Limb (tissue), 2 donors: Measurements from ENCODE around the gene SLC25A21.

Source experiments
- DNase-seq, 2 donors: peaks; one replicate each; pipeline ENCODE4 v3.0.0-alpha.2; 2016; ENCODE audit errors: extremely low spot score in 2 of 2

SLC25A21 gene

GRCh38 chr14:37144729-37145363 is 27.6 kb downstream of the SLC25A21 start:
- DNase-seq = no peak

DNA sequence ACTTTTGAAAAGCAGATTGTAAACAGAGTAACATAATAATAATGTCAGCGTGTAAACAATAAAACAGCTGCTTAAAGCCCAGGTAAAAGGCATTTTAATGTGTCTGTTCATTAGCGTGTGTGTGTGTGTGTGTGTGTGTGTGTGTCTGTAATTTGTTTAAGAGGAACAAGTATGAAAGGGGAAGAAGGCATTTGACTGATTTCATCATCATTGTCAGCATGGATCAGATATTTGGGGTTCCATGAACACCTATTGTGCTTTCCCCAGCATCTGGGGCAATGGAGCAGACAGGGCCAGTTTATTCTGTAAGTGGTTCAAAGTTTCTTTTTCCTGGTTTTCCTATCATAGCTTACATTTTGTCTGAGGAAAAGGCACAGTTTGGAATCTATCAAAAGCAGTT is 28.9 kb downstream of the SLC25A21 start:
- no peak for DNase-seq

GRCh38 chr14:37142835-37143401 is 29.5 kb downstream of the SLC25A21 start:
- DNase-seq = peak in 1 of 2 donors; percentile 32

DNA sequence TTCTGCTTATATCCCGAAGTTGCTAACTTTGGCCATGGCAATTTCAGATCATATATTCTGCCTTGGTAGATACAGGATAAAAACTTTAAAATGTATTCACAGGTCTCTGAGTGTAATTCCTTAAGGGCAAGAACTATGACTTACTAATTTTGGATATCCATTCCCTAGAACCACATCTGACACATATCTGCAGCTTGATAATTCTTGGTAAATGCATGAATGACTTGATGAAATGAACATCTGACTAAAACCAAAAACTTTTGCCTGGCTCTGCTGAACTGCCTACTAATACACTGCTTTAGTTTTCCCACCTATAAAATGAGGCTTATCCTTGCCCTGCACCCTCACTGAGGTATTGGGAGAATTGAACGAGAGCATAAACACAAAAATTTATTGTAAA is 32.2 kb downstream of the SLC25A21 start:
- DNase-seq = no peak

- no peak for DNase-seq
These were observed 32.7 kb downstream of the SLC25A21 start for GRCh38 chr14:37139710-37140109.

DNA sequence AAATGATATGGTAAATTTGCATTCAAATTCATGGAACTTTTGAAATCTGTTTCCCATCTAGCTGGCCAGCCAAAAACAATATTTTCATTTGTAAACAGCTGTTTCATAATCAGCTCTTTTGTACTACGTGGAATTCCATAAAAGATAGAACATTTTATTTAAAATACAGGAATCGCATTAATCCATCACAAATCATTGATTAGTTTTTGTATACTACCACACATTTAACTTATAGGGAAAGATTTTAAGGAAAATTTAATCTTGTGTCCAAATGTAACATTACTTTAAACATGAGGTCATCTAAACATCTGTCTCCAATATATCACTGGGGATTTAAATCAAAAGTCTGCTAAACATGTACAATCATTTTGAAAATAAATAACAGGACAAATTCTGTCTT is 33.5 kb downstream of the SLC25A21 start:
- peak in 1 of 2 donors; percentile 24 for DNase-seq

GRCh38 chr14:37133284-37133913 is 39.0 kb downstream of the SLC25A21 start:
- DNase-seq = no peak

DNA sequence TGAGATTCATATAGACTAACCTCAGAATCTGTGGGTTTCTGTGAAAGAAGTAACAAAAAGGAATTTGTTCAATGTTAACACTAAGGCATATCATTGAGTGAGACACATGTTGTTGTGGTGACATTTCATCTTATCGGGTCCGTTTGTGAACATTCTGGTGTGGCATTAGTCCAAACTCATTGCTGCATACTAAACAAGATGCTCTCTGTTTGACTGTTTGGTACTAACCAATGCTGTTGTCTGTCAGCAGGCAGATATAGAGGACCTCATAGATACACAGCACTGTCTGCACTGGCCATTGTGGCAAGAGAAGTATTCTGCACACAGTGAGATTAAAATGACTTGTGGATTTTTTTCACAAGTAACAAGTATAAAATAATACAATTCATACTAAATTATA is 41.2 kb downstream of the SLC25A21 start:
- no peak for DNase-seq

DNA sequence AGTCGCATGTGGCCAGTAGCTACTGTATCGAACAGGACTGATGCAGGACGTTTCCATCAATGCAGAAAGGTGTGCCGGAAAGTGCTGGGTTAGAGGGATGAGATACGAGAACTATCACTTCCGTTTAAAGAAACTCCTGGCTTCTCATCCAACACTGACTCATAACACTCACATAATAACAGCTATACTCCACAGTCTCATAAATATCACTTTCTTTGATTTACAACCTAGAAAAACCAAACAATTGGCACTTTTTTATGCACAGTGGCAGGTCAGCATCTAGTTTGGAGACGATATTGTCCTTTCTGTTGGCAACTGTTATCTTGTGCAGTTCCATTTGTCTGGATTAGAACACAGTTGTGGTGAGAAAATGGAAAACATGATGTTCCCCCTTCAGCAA is 43.4 kb downstream of the SLC25A21 start:
- no peak for DNase-seq

DNA sequence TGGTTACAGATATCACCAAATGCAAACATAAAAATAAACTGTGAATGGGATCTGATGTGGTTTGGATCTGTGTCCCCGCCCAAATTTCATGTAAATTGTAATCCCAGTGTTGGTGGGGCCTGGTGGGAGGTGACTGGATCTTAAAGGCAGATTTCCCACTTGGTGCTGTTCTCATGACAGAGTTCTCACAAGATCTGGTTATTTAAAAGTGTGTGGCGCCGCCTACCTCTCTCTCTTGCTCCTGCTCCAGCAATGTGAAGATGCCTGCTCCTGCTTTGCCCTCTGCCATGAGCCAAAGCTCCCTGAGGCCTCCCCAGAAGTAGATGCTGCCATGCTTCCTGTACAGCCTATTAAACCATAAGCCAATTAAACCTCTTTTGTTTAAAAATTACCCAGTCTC is 47.8 kb downstream of the SLC25A21 start:
- DNase-seq = no peak

- DNase-seq = no peak
These were observed 49.3 kb downstream of the SLC25A21 start for GRCh38 chr14:37122919-37123639.

GRCh38 chr14:37122288-37122687 is 50.1 kb downstream of the SLC25A21 start:
- no peak for DNase-seq

DNA sequence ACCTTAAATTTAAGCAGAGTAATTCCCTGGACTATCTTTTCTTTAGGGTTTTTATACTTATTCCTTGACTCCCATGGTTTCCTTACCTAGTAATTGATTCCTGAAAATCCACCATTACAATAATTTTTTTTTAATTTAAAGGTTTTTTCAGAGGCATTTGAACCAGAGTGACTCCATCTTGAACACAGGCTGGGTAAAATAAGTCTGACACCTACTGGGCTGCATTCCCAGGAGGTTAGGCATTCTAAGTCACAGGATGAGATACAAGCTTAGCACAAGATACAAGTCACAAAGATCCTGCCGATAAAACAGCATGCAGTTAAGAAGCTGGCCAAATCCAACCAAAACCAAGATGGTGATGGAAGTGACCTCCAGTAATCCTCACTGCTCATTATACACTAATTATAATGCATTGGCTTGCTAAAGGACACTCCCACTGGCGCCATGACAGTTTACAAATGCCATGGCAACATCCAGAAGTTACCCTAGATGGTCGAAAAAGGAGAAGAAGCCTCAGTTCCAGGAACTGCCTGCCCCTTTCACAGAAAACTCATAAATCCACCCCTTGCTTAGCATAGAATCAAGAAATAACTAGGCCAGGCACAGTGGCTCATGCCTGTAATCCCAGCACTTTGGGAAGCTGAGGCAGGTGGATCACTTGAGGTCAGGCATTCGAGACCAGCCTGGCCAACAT is 53.6 kb downstream of the SLC25A21 start:
- DNase-seq = no peak

DNA sequence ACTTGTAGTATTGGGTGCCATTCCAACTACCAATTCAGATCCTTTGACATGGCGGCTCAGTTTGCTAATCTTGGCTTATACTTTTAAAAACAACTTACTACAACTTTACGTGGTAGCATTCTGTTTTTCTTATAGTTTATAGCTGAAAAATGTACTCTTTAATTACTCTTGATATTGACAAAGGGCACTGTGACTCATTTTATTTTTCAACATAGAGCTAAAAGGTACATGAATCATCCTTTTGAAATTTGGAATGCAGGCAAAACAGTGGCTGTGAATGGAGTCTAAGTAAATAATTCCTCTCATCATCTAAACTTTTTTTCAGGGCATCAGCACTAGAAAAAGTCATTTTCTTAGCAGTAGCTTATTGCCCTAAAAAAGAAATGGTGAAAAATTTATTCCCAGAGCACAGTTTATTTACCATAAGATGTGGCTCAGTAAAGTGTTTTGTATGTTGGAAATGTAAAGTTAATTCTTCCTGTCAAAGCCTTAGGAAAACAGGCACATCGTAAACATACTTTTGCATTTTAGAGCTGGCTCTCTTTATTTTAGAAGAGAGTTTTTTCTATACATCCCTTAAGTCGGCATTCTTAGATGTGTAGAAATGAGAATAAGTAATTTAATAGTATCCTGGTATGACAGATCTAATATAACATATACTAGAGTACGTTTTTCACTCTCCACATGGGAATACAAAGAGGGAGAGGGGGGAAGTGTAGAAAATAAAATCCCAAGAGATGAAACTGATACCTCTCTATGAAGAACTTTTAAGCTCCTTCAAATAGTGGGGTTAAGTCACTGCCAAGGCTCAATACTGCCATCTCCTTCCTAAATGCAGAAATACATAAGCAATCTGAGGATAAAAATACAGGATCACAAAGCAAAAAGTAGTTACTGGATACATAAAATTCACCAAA is 55.2 kb downstream of the SLC25A21 start:
- DNase-seq = peak in 1 of 2 donors; percentile 52

- DNase-seq = no peak
These were observed 57.0 kb downstream of the SLC25A21 start for GRCh38 chr14:37115406-37115805.

DNA sequence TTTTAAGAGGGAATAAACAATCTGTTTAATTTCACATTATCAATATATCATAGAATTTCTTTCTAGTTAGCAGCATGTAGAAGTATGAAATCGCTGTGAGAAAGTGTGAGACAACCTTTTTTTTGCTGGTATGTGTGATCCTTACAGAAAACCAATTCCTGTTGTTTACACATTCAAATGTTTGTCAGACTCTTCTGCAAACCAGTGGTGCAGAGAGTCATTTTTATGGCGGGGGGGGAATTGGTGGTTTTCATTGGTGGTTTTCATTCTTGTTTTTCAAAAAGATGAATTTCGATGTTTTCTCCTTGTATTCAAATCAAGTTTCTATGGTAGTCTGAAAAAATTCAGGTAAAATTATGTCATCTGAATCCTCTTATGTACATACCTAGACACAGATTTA is 57.8 kb downstream of the SLC25A21 start:
- DNase-seq = no peak

- no peak for DNase-seq
These were observed 58.4 kb downstream of the SLC25A21 start for GRCh38 chr14:37114002-37114401.

DNA sequence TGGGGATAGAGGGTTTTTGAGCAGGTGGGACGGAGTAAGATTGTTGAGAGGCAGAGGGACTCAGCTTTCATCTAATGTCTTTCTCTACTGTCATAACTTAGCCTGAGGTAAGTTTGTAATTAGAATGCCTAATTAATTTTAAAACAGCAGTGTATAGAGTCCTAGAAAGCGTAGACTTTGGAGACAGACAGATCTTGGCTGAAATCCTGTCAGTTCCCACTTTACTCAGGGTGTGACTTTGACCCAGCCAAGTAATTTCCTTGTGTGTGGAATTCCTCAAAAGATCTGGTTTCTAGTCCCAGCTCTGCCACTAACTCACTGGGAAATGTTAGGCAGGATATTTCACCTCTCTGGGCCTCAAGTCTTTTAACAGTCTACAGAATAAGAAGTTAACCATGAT is 74.3 kb downstream of the SLC25A21 start:
- no peak for DNase-seq

DNA sequence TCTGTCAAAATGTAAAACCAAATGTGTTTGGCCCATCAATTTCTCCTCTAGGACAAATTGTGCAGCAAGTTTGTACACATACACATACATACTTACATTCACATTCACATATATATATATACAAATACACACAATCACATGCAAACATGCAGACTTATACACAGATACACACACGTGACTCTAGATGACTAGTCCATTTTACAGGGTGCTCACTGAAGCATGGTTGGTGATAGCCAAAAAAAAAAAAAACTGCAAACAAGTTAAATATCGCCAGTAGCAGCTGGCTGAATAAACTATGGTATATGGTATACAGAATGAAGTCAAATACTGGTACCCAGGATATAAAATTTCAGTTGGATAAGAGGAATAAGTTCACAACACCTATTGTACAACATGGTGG is 77.9 kb downstream of the SLC25A21 start:
- DNase-seq = no peak

GRCh38 chr14:37093364-37093763 is 79.0 kb downstream of the SLC25A21 start:
- no peak for DNase-seq

GRCh38 chr14:37091651-37092050 is 80.8 kb downstream of the SLC25A21 start:
- no peak for DNase-seq
